Upper lobe of left lung (tissue), 6 donors: ENCODE measurements around the gene SLC25A13. TPM values are rescaled to one million over a fixed set of nuclear protein-coding genes. Genes with fewer than 3 reads are reported as not detected.

ENCODE experiments used
- ATAC-seq, 2 donors: fragments of 200-7000 bp; cut with Tn5 transposase; one replicate each; pipeline ENCODE4 v1.9.1; 2022; ENCODE audit warnings: mild to moderate bottlenecking in 2 of 2, moderate library complexity in 2 of 2; ENCODE audit not compliant: low FRiP score in 2 of 2
- DNase-seq, 2 donors: peaks; one replicate each; pipeline ENCODE4 v3.0.0-alpha.2; 2019 to 2020
- H3K27ac ChIP-seq, 4 donors: fragments of 200-600 bp; sonication (generic); one replicate each; pipeline ENCODE4 v1.5.1; 2016 to 2019
- H3K27me3 ChIP-seq, 4 donors: fragments of 200-600 bp; sonication (generic); one replicate each; pipeline ENCODE4 v1.5.1; 2017 to 2019
- H3K36me3 ChIP-seq, 4 donors: fragments of 200-600 bp; sonication (generic); one replicate each; pipeline ENCODE4 v1.5.1; 2016 to 2019
- H3K4me1 ChIP-seq, 4 donors: fragments of 200-600 bp; sonication (generic); one replicate each; pipeline ENCODE4 v1.5.1; 2018 to 2019
- H3K4me3 ChIP-seq, 4 donors: fragments of 200-600 bp; sonication (generic); one replicate each; pipeline ENCODE4 v1.5.1; 2017 to 2019; ENCODE audit warnings: mild to moderate bottlenecking in 2 of 4, moderate library complexity in 1 of 4
- H3K9me3 ChIP-seq, 4 donors: fragments of 200-600 bp; sonication (generic); one replicate each; pipeline ENCODE4 v1.5.1; 2018 to 2019
- CTCF ChIP-seq, 6 experiments: fragments of 450-650 bp in 4 of 6; fragments of 200-600 bp in 2 of 6; sonication (generic) in 2 of 6; IDR thresholded peaks; one replicate each; pipeline ENCODE4 v1.5.1; 2016 to 2019; ENCODE audit warnings: antibody characterized with exemption in 6 of 6
- EP300 ChIP-seq, 4 donors: sonication (generic); formaldehyde crosslinking; IDR thresholded peaks; one replicate each; pipeline ENCODE4 v1.5.1; 2017; ENCODE audit warnings: antibody characterized with exemption in 4 of 4, control low read depth in 2 of 4
- POLR2A ChIP-seq, 4 donors: fragments of 450-650 bp; IDR thresholded peaks; one replicate each; pipeline ENCODE4 v1.5.1; 2016 to 2017; ENCODE audit warnings: antibody characterized with exemption in 4 of 4, mild to moderate bottlenecking in 2 of 4
- POLR2AphosphoS5 ChIP-seq, 2 donors: sonication (generic); formaldehyde crosslinking; IDR thresholded peaks; one replicate each; pipeline ENCODE4 v1.5.1; 2017; ENCODE audit warnings: antibody characterized with exemption in 2 of 2
- WGBS, 2 donors: methylation state at CpG; one replicate each; pipeline ENCODE4 v1.1.5; 2017 to 2018; 5-methylcytosine and 5-hydroxymethylcytosine counted together
- total RNA-seq, 6 donors: library from RNA; depleted of rRNA in 4 of 6; stranded (reverse); fragments of >200 nt in 4 of 6; gene quantifications; one replicate each; pipeline versions ENCODE4 v1.1.0 to v1.2.1, GENCODE V29; 2016 to 2021
- donor health status: DM: no; HTN: no; CAD: no; lungs with moderate emphysema.
- donor health status: DM: no; HTN: yes; CAD: no; lungs with severe emphysema.

SLC25A13 gene
- total RNA-seq, 6 donors from 2014 or later = 21.4 to 39.7 (median 30.8) TPM

GRCh38 chr7:96202102-96202501 is 119.8 kb downstream of the SLC25A13 start:
- WGBS, 2 donors = 93% methylated on average over 2 of the region's 2 CpGs
- DNase-seq (no peak), ATAC-seq (no peak)
- H3K4me1 ChIP-seq = no peaks in the 10 kb centered on the region
- TF ChIP-seq POLR2AphosphoS5 (IDR thresholded peaks at IDR 0.05) (no peak), POLR2A (IDR thresholded peaks at IDR 0.05) (no peak), EP300 (IDR thresholded peaks at IDR 0.05) (no peak), CTCF (IDR thresholded peaks at IDR 0.05) (no peak)
- no peaks in the 10 kb centered on the region for H3K9me3 ChIP-seq
- peaks cover 0 to 3% (median 0%) of the 10 kb centered on the region in 4 donors for H3K36me3 ChIP-seq
- no peak overlapping the region for H3K4me3 ChIP-seq
- no peak overlapping the region for H3K27ac ChIP-seq
- H3K27me3 ChIP-seq = no peaks in the 10 kb centered on the region

- no peaks in the 10 kb centered on the region for H3K4me1 ChIP-seq
- no peak for TF ChIP-seq EP300 (IDR thresholded peaks at IDR 0.05)
- TF ChIP-seq CTCF (IDR thresholded peaks at IDR 0.05) = no peak
- no peak for TF ChIP-seq POLR2AphosphoS5 (IDR thresholded peaks at IDR 0.05)
- no peak for TF ChIP-seq POLR2A (IDR thresholded peaks at IDR 0.05)
- H3K9me3 ChIP-seq = no peaks in the 10 kb centered on the region
- H3K27ac ChIP-seq = no peak overlapping the region
- H3K4me3 ChIP-seq = no peak overlapping the region
- DNase-seq (no peak), ATAC-seq (peak in 1 of 2 donors; percentile 31)
- 95 to 100% methylated on average over 1 of the region's 1 CpG for WGBS, 2 donors
- peaks cover 0 to 3% (median 0%) of the 10 kb centered on the region in 4 donors for H3K36me3 ChIP-seq
- H3K27me3 ChIP-seq = no peaks in the 10 kb centered on the region
Observed at GRCh38 chr7:96200740-96201139, 121.2 kb downstream of the SLC25A13 start.

GRCh38 chr7:96199421-96199820 is 122.5 kb downstream of the SLC25A13 start:
- ATAC-seq (no peak), DNase-seq (no peak)
- Histone ChIP-seq H3K4me3 (no peak overlapping the region), H3K27ac (no peak overlapping the region), H3K36me3 (no peaks in the 10 kb centered on the region), H3K9me3 (no peaks in the 10 kb centered on the region), H3K27me3 (no peaks in the 10 kb centered on the region), H3K4me1 (no peaks in the 10 kb centered on the region)
- TF ChIP-seq EP300 (IDR thresholded peaks at IDR 0.05) = no peak
- no peak for TF ChIP-seq POLR2A (IDR thresholded peaks at IDR 0.05)
- TF ChIP-seq CTCF (IDR thresholded peaks at IDR 0.05) = no peak
- no peak for TF ChIP-seq POLR2AphosphoS5 (IDR thresholded peaks at IDR 0.05)
- WGBS, 2 donors = 100% methylated on average over 1 of the region's 1 CpG

- DNase-seq = no peak
- H3K27ac ChIP-seq = no peak overlapping the region
- no peak for ATAC-seq
- no peaks in the 10 kb centered on the region for H3K4me1 ChIP-seq
- no peaks in the 10 kb centered on the region for H3K27me3 ChIP-seq
- 86 to 91% methylated on average over 3 of the region's 3 CpGs for WGBS, 2 donors
- TF ChIP-seq POLR2AphosphoS5 (IDR thresholded peaks at IDR 0.05) = no peak
- TF ChIP-seq CTCF (IDR thresholded peaks at IDR 0.05) = no peak
- no peaks in the 10 kb centered on the region for H3K9me3 ChIP-seq
- no peak overlapping the region for H3K4me3 ChIP-seq
- peaks cover 0 to 4% (median 1%) of the 10 kb centered on the region in 4 donors for H3K36me3 ChIP-seq
Observed at GRCh38 chr7:96198047-96198636, 123.8 kb downstream of the SLC25A13 start.

- Histone ChIP-seq H3K27me3 (no peaks in the 10 kb centered on the region), H3K9me3 (no peaks in the 10 kb centered on the region), H3K36me3 (peaks cover 0 to 18% (median 15%) of the 10 kb centered on the region in 4 donors), H3K27ac (no peak overlapping the region), H3K4me1 (no peaks in the 10 kb centered on the region), H3K4me3 (no peak overlapping the region)
- no peak for TF ChIP-seq POLR2A (IDR thresholded peaks at IDR 0.05)
- DNase-seq = no peak
- 90 to 96% methylated on average over 4 of the region's 4 CpGs for WGBS, 2 donors
- no peak for ATAC-seq
Observed at GRCh38 chr7:96196676-96197075, 125.2 kb downstream of the SLC25A13 start.
